ENCODE results near the gene TMEM120B.

DNA sequence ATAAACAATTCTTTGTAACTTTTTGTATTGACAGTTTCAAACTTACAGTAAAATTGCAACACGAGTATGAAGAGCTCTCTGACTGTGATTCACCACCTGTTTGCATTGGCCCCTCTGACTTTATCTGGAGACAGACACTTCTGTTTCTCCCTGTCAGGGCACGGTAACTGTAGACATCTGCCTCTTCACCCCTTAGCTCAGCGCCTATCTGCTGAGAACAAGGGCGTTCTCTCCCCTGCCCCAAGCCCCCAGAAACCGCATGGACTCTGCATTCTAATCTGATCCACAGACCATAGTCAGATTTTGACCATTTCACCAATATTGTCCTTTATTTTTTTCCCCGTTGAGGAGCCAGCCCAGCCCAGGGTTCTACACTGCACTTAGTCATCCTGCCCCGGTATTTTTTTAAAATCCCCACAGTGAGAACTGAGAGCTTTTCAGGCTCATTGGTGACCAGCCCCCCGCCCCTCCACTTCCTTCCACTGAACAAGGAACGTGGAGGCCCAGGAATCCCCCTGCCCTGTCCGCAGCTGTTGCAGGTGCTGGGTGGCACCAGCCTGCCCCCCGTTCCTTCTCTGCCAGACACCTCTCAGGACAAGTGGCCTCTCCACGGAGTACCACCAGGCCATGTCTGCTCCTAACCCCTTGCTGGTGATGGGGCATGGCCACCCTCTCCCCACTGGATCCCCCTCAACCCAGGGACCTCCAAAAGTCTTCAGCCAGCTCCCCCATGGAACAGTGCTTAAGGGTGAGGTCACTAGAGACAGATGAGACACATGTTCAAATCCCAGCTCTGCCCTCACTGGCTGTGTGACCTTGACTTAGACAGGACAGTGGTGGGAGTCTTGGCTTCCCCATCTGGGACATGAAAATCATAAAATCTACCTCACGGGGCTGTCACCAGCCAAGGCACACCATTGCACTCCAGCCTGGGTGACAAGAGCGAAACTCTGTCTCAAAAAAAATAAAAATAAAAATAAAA, 69.7 kb downstream of the TMEM120B start:
- TF ChIP-seq, protein P1, sequence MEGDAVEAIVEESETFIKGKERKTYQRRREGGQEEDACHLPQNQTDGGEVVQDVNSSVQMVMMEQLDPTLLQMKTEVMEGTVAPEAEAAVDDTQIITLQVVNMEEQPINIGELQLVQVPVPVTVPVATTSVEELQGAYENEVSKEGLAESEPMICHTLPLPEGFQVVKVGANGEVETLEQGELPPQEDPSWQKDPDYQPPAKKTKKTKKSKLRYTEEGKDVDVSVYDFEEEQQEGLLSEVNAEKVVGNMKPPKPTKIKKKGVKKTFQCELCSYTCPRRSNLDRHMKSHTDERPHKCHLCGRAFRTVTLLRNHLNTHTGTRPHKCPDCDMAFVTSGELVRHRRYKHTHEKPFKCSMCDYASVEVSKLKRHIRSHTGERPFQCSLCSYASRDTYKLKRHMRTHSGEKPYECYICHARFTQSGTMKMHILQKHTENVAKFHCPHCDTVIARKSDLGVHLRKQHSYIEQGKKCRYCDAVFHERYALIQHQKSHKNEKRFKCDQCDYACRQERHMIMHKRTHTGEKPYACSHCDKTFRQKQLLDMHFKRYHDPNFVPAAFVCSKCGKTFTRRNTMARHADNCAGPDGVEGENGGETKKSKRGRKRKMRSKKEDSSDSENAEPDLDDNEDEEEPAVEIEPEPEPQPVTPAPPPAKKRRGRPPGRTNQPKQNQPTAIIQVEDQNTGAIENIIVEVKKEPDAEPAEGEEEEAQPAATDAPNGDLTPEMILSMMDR (conservative IDR thresholded peaks at IDR 0.05; ENCODE audit: low read length): no peak
- TF ChIP-seq EZH2phosphoT487 (IDR thresholded peaks at IDR 0.05; ENCODE audit: borderline replicate concordance, low read depth, low read length): no peak

Measured in OCI-LY7 (cell line).